GM21576 (cell line): ENCODE measurements around the gene ALG10B.

ENCODE experiments used
- ATAC-seq: cut with Tn5 transposase; IDR thresholded peaks from one replicate; pipeline ENCODE4 v1.9.1; 2021; ENCODE audit warnings: mild to moderate bottlenecking, moderate library complexity; ENCODE audit not compliant: unreplicated experiment

The ALG10B gene

GRCh38 chr12:38374751-38375150 lies 58.2 kb downstream of the ALG10B start:
- ATAC-seq = no peak
